Measurements from ENCODE around the gene RPL36AL.
A peak's percentile ranks its signal among the peaks of the same experiment; 100 is the strongest.
"Not testable (repeated sequence)": the region's sequence is repeated elsewhere in the genome, so short reads cannot be mapped to it uniquely, and the experiment has no call there.

RPL36AL gene

DNA sequence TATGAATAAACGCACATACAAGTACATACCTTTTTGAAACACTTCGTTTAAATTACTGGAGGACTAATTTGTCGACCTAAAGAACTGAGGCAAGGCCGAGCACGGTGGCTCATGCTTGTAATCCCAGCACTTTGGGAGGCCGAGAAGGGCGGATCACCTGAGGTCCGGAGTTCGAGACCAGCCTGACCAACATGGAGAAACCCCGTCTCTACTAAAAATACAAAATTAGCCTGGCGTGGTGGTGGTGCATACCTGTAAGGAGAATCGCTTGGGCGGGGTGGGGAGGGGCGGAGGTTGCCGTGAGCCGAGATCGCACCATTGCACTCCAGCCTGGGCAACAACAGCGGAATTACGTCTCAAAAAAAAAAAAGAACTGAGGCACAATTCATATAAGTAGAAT, 1.2 kb downstream of the RPL36AL start:
- DNase-seq (ENCODE audit: low spot score): not testable (repeated sequence)

DNA sequence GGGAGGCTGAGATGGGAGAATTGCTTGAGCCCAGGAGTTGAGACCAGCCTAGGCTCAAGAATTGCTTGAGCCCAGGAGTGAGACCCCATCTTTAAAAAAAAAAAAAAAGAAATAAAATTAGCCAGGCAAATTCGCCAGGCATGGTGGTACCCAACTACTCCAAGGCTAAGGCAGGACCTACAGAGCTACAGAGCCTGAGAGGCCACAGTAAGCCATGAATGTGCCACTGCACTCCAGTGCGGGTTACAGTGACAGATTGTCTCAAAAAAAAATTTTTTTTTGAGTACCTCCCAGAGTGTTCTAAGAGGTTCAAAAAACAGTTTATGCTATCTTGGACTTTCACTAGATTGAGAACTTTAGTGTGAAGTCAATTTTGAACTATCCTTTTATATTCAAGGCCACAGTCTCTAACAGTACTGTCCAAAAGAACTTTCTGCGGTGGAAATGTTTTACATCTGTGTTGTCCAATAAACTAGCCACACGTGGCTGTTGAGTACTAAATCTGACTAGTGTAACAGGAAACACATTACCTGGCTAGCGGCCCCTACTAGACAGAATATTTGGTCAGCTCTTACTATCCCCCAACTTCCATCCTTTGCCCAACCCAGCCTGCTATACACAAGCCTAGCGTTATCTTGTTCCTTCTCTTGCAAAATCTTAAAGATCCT, 2.4 kb downstream of the RPL36AL start:
- no peak for DNase-seq (ENCODE audit: low spot score)

- DNase-seq (ENCODE audit: low spot score): no peak
Measured at GRCh38 chr14:49615776-49616175, 4.7 kb downstream of the RPL36AL start.

DNA sequence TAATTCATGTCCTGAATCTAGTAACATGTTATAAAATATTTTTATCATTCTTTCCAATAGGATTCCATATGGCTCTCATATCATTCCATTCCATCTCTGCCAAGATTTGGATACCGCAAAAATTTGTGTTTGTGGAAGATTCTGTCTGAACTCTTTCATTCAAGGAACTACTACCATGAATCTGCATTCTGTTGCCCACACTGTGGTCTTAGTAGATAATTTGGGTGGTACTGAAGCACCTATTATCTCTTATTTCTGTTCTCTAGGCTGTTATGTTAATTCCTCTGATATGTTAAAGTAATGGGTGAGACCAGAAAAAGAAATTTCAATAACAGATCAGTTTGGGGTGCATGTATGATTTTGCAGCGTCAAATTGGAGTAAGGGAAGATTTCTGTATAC, 6.2 kb downstream of the RPL36AL start:
- no peak for DNase-seq (ENCODE audit: low spot score)

DNA sequence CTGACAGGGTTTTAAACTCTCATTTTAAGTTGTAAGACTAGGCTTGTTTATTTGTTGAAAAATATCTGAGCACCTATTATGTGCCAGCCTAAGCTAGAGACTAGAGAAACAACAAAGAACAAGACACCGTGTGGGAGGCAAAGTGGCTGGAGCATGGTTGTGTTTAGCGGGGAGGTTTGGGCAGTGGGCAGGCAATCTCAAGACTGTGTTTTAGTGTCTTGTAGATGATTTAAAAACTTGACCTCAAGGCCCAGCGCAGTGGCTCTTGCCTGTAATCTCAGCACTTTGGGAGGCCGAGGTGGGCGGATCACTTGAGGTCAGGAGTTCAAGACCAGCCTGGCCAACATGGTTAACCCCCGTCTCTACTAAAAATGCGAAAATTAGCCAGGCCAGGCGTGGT, 7.8 kb downstream of the RPL36AL start:
- DNase-seq (ENCODE audit: low spot score): no peak

- DNase-seq (ENCODE audit: low spot score): no peak
Measured at GRCh38 chr14:49612251-49612650, 8.2 kb downstream of the RPL36AL start.

DNA sequence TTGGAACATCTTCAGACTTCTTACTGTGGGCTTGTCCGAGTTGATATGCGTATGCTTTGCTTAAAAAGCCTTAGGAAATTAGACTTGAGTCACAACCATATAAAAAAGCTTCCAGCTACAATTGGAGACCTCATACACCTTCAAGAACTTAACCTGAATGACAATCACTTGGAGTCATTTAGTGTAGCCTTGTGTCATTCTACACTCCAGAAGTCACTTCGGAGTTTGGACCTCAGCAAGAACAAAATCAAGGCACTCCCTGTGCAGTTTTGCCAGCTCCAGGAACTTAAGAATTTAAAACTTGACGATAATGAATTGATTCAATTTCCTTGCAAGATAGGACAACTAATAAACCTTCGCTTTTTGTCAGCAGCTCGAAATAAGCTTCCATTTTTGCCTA, 12.8 kb downstream of the RPL36AL start:
- no peak for DNase-seq (ENCODE audit: low spot score)

DNA sequence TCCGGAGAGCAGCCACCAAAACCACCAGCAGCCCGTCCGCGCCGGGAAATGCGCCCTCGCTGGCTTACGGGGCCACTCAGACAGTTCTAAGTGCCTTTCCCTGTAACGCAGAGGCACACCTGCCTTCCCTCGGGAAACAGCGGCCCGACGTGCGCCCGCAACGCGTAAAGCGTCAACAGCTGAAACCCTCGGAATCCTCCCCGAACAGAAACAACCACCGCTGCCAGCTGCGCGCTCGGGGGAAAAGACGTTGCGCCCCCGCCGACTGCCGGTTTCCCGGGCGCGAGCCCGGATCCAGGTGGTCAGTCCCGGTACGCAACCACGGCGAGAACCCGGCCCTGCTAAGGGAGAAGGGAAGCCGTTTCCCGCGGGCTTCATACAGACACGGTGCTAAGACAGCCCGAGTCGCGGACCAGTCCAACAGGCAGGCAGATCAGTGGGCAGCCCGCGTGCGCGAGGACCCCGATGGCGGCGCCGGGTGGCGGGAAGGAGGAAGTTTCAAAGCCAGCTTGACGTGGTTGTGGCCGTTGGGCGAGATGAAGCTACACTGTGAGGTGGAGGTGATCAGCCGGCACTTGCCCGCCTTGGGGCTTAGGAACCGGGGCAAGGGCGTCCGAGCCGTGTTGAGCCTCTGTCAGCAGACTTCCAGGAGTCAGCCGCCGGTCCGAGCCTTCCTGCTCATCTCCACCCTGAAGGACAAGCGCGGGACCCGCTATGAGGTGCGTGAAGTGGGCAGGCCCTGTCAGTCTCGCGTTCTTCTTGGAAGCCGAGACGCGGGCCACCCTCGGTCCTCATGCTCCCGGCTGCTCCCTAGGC, 21.7 kb downstream of the RPL36AL start, which contains the start of gene LRR1:
Gene LRR1 (plus strand): TSS at position 456 of the 816 bp plus-strand sequence. CDS start 81 bp downstream, at position 537.
- peak; percentile 81 for DNase-seq (ENCODE audit: low spot score)

DNA sequence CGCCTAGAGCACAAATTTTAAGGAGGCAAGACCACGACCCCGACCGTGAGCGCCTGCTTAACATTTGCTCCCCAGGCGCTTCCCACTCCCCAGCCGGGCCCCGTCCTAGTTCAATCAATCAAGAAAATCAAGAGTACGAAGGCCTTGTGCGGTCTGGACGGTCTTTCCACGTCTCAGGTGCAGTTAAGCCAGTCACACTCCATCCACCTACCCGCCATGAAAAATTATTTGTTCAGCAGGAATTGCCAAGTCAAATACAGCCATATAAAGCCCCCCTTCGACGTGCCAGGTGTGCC, 22.3 kb downstream of the RPL36AL start:
- no peak for DNase-seq (ENCODE audit: low spot score)

DNA sequence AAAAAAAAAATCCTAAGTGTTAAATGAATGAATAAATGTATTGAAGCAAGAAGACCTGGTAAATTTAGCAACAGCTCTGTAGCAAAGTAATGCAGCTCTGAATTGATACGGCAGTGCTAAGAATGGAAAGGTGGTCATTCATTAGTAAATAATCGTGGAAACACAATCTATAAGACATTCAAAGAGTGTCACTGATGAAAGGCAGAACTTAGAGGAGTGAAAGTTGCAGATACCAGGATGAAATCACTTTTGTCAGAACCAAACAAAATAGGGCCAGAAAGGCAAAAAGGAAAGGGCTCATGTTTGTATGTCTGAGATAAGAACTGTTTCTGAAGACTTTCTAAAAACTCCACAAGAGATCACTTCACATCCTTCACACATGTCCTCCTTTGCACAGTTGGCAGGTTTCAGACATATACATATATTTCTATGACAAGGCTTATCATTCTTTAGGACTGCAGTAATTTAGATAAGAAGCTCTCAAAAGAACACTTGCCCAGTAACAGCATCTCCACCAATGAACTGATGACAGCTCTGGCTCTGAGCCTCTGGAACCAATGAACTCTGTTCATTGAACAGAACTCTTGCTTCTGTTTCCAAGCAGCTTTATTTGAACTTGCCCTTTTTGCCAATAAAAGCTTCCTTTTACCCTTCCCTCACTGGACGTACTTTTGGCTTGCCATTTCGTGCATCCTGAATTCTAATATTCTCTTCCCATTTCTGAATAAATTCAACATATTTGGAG, 25.9 kb downstream of the RPL36AL start:
- DNase-seq (ENCODE audit: low spot score): peak; percentile 60

DNA sequence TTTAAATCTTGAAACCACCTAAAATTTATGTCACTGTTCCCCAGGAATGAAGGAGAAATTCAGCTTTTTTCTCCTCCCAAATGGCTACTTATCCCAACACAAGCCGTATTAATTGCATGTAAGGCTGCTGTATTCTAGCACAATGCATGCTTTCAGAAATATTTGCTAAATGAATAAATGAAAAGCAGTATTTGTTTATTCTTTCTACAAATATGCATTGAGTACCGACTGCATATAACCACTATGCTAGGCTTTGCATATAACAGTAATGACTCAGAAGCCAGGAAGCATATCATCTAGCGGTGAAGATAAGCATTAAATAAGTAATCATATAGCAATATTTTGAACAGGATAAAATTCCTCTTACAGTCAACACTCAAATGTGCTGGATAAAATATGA, 27.4 kb downstream of the RPL36AL start:
- DNase-seq (ENCODE audit: low spot score): peak; percentile 58

- no peak for DNase-seq (ENCODE audit: low spot score)
Measured at GRCh38 chr14:49589387-49589786, 31.0 kb downstream of the RPL36AL start.

- DNase-seq (ENCODE audit: low spot score): peak; percentile 47
Measured at GRCh38 chr14:49586673-49587460, 33.6 kb downstream of the RPL36AL start.

- DNase-seq (ENCODE audit: low spot score): peak; percentile 92
Measured at GRCh38 chr14:49585803-49586672, 34.4 kb downstream of the RPL36AL start, which contains the start of gene RPS29. Gene RPS29 (minus strand): TSS chr14:49586380. CDS start chr14:49586346, 34 bp downstream.

DNA sequence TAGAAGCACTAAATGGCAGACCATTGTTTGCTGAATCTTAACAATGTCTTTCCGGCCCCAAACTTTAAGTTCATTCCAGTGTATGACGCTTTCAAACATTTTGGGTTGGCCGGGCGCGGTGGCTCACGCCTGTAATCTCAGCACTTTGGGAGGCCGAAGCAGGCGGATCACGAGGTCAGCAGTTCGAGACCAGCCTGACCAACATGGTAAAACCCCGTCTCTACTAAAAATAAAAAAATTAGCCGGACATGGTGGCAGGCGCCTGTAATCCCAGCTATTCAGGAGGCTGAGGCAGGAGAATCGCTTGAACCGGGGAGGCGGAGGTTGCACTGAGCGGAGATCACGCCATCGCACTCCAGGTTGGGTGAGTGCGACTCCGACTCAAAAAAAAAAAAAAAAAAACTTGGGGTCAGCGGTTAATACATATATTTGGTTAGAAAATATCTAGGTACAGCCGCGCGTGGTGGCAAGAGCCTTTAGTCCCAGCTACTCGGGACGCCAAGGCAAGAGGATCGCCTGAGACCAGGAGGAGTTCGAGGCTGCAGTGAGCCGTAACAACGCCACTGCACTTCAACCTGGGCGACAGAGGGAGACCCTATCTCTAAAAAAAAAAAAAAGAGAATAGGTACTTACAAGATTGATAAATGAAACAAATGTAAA, 35.3 kb downstream of the RPL36AL start:
- not testable (repeated sequence) for DNase-seq (ENCODE audit: low spot score)

DNA sequence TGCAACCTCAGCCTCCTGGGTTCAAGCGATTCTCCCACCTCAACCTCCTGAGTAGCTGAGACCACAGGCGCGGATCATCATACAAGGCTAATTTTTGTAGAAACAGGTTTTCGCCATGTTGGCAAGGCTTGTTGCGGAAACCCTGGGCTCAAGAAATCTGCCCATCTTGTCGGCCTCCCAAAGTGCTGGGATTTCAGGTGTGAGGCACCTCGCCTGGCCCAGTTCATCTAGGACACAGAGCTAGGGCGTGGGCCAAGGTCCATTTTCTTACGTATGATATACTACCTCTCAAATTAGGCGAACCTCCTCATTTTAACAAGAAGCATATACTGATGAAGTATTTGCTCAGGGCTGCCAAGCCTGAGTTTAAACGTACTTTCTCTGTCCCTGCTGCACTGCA, 36.4 kb downstream of the RPL36AL start:
- DNase-seq (ENCODE audit: low spot score): no peak

DNA sequence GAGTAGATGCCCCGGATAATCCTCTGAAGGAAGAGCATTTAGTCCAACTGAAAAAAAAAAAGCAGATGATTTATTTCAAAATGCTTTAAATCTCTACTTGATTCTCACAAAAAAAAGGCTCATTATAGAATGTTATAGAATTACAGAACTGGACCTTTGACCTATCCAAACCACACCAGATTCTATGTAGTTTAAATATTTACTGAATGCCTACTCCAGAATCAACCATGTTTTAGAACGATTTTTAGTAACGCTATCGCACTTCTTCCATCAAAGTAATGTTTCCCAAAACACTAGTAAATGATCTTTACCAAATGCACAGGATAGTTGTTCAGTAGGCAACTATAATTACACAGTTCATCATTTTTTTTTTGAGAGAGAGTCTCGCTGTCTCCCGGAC, 36.8 kb downstream of the RPL36AL start:
- no peak for DNase-seq (ENCODE audit: low spot score)

GRCh38 chr14:49582113-49582977, 38.1 kb downstream of the RPL36AL start:
- no peak for DNase-seq (ENCODE audit: low spot score)
